ENCODE measurements around the gene SPON1.

GRCh38 chr11:14185461-14185860, 222.9 kb downstream of the SPON1 start:
- no peak for TF ChIP-seq POLR2AphosphoS5 (IDR thresholded peaks at IDR 0.05; ENCODE audit: borderline replicate concordance, low read depth, low read length)
- TF ChIP-seq EZH2 (IDR thresholded peaks at IDR 0.05): no peak

All from SK-N-MC (cell line).